ENCODE results near the gene KIF5C.

KIF5C gene

DNA sequence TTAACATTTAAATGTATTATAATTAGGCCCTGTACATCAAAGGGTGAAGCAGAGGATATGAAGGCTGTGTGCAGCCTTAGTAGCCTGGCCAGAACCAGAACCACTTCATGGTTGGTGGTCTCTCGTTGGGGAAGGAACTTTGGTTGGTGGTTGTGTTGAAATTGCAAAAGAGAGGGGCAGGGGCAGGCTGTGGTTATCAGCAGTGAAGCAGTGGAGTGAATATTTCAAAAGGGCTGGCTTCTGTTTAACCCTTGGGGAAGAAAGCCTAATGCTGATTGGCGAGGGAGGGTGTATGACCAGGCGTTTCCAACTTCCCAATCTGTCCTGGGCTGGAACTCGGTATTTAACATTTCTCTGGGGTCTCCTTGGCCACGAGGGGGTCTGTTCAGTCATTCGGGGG is 112.3 kb downstream of the KIF5C start:
- DNase-seq (ENCODE audit: low read depth in 4 of 4, low spot score in 1 of 4): no peak

DNA sequence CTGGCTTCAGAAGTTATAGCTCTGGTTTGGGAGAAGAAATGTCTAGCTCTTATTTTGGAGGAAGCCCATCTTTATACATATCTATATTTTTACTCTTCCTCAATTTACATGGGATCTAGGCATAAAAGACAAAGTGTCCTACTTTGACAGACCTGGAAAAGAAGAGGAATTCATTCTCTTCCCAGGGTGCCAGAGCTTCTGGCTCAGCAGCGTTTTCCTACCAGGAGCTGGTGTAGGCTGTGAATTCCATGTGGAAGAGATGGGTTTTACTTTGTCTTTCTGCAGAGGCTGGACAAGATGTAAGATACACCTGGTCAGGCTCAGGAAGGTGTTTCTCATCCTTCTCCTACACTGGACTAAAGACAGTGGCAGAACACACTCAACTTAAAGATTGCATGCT is 113.3 kb downstream of the KIF5C start:
- no peak for DNase-seq (ENCODE audit: low read depth in 4 of 4, low spot score in 1 of 4)

DNA sequence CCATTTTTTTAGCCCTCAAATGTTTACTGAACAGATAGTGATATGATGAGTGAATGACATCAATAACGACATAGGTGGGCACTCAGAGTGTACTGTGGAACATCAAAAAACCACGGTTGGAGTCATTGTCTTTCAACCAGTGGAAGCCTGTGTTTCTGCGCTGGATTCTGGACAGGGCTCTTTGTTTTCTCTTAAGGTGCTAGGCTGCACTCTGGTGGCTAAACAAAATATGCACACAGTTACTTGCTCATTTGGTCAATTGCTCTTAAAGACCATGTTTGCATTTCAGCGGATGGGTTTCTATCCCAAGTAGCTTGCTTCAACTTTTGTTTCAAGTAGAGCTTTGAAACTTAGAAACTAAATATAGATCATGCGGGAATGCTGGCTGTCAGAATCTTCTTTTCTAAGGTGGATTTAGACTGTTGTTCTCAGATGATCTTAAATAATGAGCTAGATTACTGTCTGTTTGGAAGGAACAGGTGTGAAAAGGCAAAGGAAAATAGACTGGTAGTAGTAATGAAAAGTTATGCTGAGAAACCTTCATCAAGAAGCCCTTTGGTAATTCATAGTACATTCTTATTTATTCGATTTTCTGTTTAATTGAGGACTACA is 115.0 kb downstream of the KIF5C start:
- peak in 2 of 4 experiments; percentile 2 to 12 for DNase-seq (ENCODE audit: low read depth in 4 of 4, low spot score in 1 of 4)

DNA sequence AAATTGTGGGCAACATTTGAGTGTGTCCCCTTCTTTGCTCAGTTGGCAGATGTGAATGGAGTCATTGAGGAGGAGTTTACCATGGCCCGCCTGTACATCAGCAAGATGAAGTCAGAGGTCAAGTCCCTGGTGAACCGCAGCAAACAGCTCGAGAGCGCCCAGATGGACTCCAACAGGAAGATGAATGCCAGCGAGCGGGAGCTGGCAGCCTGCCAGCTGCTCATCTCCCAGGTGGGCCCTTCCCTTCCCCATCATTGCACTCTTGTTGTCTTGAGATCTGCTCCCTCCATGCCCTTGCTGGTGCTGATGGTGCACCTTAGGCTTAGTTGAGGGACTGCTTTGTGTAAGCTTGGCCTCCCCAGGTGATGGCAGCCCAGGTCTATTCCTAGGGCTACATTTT is 115.9 kb downstream of the KIF5C start:
- no peak for DNase-seq (ENCODE audit: low read depth in 4 of 4, low spot score in 1 of 4)

DNA sequence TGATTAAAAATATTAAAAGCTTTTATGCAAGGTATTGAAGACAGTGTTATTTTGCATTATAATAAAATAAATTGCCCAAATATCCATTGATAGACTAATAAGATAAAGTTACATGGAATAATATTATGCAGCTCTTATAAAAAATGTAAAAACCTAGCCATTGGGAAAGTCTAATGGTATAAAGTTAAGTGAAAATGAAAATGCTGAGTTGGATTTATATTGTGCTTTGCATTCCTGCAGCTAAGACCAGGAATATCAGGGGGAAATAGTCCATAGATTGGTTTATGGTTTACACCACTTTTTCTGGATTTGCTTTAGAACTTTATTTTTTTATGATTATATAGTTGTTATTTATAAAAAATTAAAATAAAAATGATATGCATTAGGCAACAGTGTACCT is 117.4 kb downstream of the KIF5C start:
- DNase-seq (ENCODE audit: low read depth in 4 of 4, low spot score in 1 of 4): no peak

DNA sequence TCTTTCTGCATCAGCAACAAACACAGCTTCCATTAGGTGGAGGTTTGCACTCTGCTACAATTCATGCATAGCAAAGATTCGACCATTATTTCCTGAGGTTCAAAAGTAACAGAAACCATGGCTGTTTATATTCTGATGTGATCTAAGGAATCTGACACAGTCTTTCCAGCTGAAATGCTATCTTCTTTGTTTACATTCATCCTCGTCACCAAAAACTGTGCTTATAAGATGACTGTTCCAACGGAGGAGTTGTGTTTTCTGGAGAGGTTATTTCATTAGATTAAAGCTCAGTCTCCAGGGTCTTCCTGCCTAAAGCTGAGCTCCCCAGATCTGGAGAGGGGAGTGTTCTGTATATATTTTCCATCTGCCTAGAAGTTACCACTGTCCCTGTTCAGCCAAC is 118.3 kb downstream of the KIF5C start:
- DNase-seq (ENCODE audit: low read depth in 4 of 4, low spot score in 1 of 4): no peak

DNA sequence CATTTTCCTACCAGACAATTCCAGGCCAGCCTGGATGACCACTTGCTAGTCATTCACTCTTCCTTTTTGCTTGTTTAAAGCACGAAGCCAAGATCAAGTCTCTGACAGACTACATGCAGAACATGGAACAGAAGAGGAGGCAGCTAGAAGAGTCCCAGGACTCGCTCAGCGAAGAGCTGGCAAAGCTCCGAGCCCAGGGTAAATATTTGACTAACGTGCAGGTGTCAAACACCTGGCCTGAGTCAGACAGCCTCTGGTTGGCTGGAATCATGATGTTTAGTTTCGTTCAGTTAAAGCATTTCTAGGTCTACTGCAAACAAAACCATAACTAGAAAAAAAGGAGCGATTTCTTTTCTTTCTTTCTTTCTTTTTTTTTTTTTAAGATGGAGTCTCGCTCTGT is 119.3 kb downstream of the KIF5C start:
- no peak for DNase-seq (ENCODE audit: low read depth in 4 of 4, low spot score in 1 of 4)

DNA sequence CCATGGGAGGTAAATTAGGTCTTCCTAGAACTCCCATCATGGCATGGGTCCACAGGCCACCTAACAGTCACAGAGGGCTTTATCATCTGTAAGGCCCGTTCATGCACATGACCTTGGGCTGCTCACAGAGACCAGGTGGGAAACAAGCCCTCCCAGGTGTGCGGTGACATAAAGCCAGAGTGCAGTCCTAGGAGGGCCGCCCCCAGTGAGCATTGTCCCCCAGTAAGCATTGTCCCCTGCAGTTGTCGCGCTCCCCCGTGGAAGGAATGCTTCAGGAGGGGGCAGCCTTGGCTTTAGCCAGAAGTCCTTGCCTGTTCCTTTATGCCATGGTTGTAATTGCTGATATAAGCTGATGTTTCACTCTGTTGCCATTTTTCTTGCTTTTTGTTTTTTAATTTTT is 121.8 kb downstream of the KIF5C start:
- DNase-seq (ENCODE audit: low read depth in 4 of 4, low spot score in 1 of 4): no peak

DNA sequence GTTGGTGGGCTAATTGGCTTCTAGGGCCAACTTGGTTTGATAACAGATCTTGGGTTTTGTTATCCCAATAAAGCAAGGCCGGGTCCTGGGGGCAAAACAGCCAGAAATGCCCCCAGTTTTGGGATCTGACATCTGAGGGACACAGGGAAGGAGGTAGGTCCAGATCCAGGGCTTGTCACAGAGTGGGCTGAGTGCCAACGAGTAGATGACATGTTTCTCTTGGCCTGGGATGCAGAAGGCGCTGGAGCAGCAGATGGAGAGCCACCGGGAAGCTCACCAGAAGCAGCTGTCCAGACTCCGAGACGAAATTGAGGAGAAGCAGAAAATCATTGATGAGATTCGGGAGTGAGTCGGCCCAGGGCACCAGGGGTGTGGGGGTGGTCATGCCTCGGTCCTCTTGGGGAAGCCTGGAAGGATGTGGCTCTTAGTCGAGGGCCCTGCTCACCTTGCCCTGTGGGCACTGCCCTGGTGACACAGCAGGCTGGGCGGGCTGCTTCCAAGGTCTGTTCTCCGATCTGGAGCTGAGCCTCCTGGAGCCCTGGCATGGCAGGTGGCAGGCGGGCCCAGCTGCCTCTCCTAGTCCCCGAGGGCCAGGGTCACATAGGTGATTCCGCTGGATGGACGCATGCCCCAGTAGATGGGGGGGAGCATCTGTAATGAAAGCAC is 123.3 kb downstream of the KIF5C start:
- DNase-seq (ENCODE audit: low read depth in 4 of 4, low spot score in 1 of 4): no peak

DNA sequence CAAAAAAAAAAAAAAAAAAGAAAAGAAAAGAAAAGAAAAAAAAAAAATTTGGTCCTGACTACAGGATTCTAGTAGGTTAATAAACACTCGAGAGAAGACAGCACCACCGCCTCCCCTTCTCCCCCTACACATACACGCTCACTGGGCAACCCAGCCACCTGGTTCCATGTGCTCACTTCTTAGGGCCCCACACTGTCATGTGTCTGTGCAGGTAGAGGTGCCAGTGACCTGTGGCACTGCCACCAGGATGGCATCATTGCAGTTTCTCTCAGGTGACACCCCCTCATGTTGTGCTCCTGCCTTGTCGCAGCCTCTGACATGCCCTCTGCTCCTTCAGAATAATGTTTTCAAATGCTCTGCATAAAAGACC is 123.8 kb downstream of the KIF5C start:
- no peak for DNase-seq (ENCODE audit: low read depth in 4 of 4, low spot score in 1 of 4)

DNA sequence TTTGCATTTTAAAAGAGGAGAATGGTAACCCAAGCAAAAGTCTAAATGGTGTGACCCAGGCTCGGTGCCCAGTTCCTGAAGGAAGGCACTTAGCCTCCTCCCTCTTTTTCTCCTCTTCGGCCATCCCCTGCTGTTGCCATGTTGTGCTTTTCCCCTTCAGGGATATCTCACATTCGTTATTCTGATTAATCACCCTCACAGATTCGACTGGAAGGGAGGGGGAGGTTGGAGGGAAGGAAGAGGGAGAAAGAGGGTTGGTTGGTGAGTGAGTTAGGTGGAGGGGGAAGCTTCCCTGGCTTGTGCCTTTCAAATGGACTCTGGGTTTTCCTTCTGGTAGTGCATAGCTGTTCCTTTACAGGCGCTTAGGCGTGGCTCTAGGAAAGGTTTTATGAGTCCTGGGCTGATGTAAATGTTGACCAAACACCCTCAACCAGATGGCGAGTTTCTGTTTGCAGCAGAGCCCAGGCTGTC is 124.5 kb downstream of the KIF5C start:
- no peak for DNase-seq (ENCODE audit: low read depth in 4 of 4, low spot score in 1 of 4)

DNA sequence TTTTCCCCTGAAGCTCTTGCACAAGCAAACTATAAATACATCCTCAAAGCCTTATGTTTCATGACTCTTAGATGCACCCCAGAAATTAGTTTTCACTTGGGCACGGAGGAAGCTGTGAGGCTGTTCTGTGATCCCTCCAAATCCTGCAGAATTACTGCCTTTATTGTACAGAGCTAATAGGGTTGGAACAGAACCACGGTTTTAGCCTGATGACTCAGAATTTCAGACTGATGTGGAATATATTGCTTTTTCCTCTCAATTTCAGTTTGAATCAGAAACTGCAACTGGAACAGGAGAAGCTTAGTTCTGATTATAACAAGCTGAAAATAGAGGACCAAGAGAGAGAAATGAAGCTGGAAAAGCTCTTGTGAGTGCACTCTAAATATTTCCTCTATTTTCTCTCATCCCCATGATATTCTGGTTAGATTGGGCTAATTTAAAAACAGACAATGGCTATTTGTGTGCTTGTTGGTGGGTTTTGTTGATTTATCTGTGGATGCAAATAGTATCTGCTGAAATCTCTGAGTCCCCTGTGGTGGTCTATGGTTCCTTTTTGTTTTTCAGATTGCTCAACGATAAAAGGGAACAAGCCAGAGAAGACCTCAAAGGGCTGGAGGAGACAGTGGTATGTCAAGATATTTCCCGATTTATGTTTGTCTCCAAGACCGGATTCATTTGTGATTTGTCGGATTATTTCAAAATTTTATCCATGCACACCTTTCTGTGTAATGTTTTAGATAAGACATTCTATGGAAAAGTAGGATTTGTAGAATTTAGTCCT is 125.3 kb downstream of the KIF5C start:
- DNase-seq (ENCODE audit: low read depth in 4 of 4, low spot score in 1 of 4): no peak

DNA sequence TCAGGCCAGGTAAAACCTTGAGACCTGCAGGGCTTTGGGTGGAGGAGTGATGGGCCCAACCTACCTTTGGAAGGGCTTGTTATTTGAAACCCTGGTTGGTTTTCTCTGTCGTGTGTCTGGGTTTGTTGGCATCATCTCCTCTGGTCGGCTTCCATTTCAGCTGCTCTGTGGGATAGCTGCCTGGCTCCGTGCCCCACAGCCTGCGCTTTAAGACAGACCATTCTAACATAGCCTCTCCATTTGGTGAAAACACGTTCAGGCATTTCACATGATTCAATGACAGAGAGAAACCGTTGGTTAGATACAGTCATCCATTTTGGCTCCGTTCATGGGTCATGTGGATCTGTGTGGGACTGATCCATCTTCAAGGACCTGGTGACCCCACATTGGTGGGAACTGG is 126.5 kb downstream of the KIF5C start:
- no peak for DNase-seq (ENCODE audit: low read depth in 4 of 4, low spot score in 1 of 4)

DNA sequence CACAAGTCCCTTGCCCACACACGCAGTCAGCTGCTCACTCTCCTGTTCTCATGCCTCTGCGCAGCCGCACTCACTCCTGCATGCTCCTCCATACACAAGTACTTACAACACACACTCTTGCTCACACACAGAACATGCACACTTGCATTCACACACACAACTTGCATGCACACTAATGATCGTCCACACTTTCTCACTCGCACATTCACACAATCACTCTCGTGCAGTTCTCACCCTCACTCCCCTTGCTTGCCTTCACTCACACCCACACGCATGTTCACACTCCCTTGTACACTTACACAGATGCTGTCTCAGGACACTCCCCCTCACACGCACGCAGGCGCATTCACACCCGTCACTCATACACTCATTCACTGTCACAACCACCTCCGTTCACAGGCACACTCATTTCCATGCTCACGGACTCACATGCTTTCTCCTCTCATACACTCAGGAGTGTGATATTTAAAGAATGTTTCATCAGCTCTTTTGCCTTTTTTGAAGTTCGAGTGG is 127.4 kb downstream of the KIF5C start:
- DNase-seq (ENCODE audit: low read depth in 4 of 4, low spot score in 1 of 4): no peak

DNA sequence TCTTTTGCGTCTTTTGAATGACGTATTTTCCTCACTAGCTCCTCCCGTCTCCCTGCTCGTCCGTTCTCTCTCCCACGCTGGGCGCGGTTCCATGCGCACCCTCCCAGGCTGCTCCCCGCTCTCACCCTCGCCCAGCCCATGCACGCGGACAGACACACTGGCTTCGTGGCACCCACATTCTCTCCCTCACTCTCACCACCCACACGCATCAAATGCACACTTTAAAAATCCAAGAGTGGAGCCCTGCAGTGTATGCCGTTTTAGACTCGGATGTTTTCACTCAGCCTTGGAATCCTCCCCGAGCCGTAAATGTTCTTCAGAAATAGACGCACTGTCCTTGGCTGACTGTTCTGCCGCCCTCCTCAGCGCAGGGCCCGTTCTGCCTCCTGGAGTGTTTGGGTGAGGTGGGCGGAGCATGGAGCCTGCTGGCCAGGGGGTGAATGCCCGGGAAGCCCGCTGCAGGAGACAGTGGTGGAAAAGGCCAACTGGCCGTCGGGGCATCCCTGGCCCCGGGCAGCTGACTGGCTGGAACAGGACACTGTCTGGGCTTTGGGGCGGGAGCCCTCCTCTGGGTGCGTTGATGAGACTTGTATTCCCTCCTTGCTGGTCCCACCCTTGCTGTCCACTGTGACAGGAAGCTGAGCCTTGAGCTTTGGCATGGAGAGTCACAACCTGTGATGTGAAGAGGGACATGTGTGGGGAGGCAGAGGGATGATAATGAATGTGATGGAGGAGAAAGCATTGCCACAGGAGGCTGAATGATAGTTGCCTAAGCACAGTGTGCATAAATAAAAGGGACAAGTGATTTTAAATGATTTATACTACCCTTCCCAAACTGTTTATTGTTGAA is 128.1 kb downstream of the KIF5C start:
- DNase-seq (ENCODE audit: low read depth in 4 of 4, low spot score in 1 of 4): no peak

DNA sequence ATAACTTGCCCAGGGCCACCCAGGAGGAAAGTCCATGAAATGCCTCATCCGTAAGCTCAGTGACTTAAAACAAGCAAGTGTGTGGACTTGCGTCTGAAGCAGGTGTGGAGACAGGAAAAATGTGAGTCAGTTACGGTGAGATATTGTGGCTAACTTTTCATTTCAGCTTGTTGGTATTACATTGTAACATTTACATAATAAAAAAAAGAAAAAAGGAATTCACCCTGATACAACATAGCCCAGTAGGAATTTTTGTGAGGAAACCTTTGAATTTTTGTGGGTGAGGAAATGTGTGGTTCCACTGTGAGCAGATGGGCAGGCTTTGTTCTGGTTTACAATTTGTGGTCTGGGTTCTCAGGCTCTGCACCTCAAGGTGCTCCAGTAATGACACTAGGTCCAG is 129.8 kb downstream of the KIF5C start:
- no peak for DNase-seq (ENCODE audit: low read depth in 4 of 4, low spot score in 1 of 4)

DNA sequence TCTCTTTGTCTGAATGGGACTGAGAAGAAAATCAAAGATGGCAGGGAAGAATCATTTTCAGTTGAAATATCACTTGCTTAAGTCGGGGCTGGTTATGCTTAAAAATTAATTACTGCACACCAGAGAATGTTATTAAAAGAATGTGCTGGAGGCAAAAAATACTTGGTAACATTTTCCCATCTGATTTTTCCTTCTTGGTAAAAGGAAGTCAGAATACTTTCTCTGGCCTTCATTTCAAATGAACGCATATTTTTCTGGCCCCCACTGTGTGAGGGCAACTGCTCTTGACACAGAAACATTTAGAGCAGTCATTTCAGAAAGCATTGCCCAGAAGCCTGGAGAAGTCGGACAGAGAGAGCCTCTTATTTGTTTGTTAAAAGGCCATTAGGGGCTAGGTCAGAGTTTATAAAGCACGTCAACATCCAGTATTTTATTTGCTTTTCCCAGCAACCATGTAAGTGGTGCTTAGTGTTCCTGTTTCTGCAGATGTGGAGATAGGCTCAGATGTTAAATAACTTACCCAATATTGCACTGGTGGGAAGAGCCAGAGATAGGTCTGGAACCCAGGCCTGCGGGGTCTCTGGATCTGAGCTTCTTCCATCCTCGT is 130.5 kb downstream of the KIF5C start:
- DNase-seq (ENCODE audit: low read depth in 4 of 4, low spot score in 1 of 4): no peak

DNA sequence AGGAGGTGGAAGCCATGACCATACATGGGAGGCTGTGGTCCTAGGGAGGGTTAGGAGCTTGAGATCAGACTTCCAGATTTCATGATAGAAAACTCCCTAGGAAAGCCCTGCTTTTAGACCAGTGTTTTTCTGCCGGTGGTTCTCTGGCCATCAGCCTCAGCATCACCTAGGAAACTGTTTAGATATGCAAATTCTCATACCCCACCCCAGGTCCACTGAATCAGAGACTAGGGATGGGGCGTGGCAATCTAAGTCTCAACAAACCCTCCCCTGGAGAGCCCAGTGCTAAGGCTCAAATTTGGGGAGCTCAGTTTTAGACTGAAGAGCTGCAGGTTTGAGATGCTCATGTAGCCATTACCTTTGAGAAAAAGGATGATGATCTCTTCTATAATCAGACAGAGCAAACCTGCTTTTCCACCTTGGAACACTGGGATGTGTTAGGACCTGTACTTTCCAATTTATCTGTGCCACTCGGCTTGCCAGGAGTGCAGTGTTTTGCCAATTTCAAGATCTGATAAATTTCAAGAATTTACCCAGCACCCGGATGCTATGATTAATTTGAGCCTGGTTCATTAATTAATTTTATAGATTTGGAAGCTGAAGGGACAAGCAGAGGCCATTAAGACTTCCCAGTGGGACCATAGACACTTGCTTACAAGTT is 132.0 kb downstream of the KIF5C start:
- no peak for DNase-seq (ENCODE audit: low read depth in 4 of 4, low spot score in 1 of 4)

DNA sequence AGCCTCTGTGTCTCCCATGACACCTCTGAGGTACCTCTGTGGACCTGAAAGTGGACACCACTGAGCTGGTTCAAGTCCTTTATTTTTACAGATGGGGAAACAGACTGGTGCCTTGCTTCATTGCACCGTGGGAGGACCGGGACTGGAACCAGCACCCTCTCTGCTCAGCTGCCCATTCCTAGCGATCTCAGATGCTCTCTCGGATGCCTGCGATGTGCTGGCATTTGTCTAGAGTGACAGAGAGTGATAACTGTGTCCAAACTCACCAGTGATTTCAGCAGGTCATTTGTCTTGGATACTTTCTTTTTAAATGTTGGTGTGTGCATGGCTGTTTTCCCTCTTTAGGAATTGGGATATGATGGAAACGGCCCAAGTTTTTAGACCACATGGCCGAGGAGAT is 133.4 kb downstream of the KIF5C start:
- DNase-seq (ENCODE audit: low read depth in 4 of 4, low spot score in 1 of 4): no peak

Data from stimulated activated CD4-positive, alpha-beta T cell treated with anti-CD3 and anti-CD28 coated beads, Interleukin-1b, Interleukin-23, amount 100 ng/mL, for 24 hours (primary cell).